IMR-90 (cell line): ENCODE data around the gene GALP. TPM values are rescaled to one million over a fixed set of nuclear protein-coding genes. Genes with fewer than 3 reads are reported as not detected.

Experiments used
- ATAC-seq: fragments of 200-7000 bp; cut with Tn5 transposase; 2 replicates; pipeline ENCODE4 v1.9.1; 2020; ENCODE audit warnings: low read depth, mild to moderate bottlenecking, moderate library complexity
- BruUV-seq: library from RNA; stranded (reverse); fragments of 400-500 nt; replicated peaks from 2 replicates; lab custom pipeline; 2021; lab: Mats Ljungman, UMichigan
- CTCF ChIA-PET: fragments of 300-600 bp; formaldehyde crosslinking; extraction: SDS; loops from one replicate; lab custom pipeline; 2021; ENCODE audit warnings: antibody characterized with exemption; lab: Yijun Ruan, JAX
- POLR2A ChIA-PET: fragments of 300-600 bp; sonication (Branson Sonifier 250); formaldehyde crosslinking; loops from one replicate; lab custom pipeline; 2022; ENCODE audit warnings: antibody characterized with exemption; ENCODE audit not compliant: unreplicated experiment; lab: Charles Lee
- DNase-seq: peaks from one replicate; pipeline ENCODE4 v3.0.0; 2013
- H2AFZ ChIP-seq: replicated peaks from 2 replicates; pipeline ENCODE3; 2013; ENCODE audit warnings: low read length, mild to moderate bottlenecking; ENCODE audit not compliant: poor library complexity
- H2AK5ac ChIP-seq: 2 replicates; pipeline ENCODE4 v1.6.1; 2013; ENCODE audit warnings: low read depth, low read length, inconsistent platforms
- H2AK9ac ChIP-seq: replicated peaks from 2 replicates; pipeline ENCODE3; 2013; ENCODE audit warnings: mild to moderate bottlenecking, low read depth, low read length, moderate library complexity; ENCODE audit not compliant: poor library complexity
- H2BK120ac ChIP-seq: 2 replicates; pipeline ENCODE4 v1.6.1; 2013; ENCODE audit warnings: low read depth, low read length, inconsistent platforms
- H2BK15ac ChIP-seq: 3 replicates; pipeline ENCODE4 v1.6.1; 2013; ENCODE audit warnings: low read depth, low read length, inconsistent platforms
- H2BK20ac ChIP-seq: 2 replicates; pipeline ENCODE4 v1.6.1; 2013; ENCODE audit warnings: low read depth, mild to moderate bottlenecking, inconsistent platforms, low read length, moderate library complexity
- H2BK5ac ChIP-seq: 2 replicates; pipeline ENCODE4 v1.6.1; 2013; ENCODE audit warnings: mild to moderate bottlenecking, low read depth, low read length, inconsistent platforms; ENCODE audit not compliant: poor library complexity, severe bottlenecking
- H3K14ac ChIP-seq: replicated peaks from 2 replicates; pipeline ENCODE4 v1.6.1; 2013; ENCODE audit warnings: low read depth, low read length, inconsistent platforms
- H3K18ac ChIP-seq: 2 replicates; pipeline ENCODE4 v1.6.1; 2013; ENCODE audit warnings: low read depth, low read length, control low read depth
- H3K23ac ChIP-seq: 2 replicates; pipeline ENCODE4 v1.6.1; 2013; ENCODE audit warnings: low read depth, low read length, inconsistent platforms
- H3K27ac ChIP-seq: 2 replicates; pipeline ENCODE4 v1.5.1; 2013; ENCODE audit warnings: mild to moderate bottlenecking, control low read depth, low read length; ENCODE audit not compliant: insufficient read depth
- H3K27me3 ChIP-seq: 2 replicates; pipeline ENCODE4 v1.6.1; 2013; ENCODE audit warnings: low read length; ENCODE audit not compliant: control insufficient read depth, insufficient read depth
- H3K36me3 ChIP-seq: 2 replicates; pipeline ENCODE4 v1.6.1; 2013; ENCODE audit warnings: low read length, mixed read lengths; ENCODE audit not compliant: control insufficient read depth, insufficient read depth
- H3K4ac ChIP-seq: 2 replicates; pipeline ENCODE4 v1.6.1; 2013; ENCODE audit warnings: low read depth, low read length, inconsistent platforms
- H3K4me1 ChIP-seq: 2 replicates; pipeline ENCODE4 v1.6.1; 2013; ENCODE audit warnings: low read length, mixed read lengths; ENCODE audit not compliant: control insufficient read depth, insufficient read depth
- H3K4me2 ChIP-seq: 2 replicates; pipeline ENCODE4 v1.6.1; 2013; ENCODE audit warnings: low read depth, mild to moderate bottlenecking, control low read depth, low read length, moderate library complexity
- H3K4me3 ChIP-seq: 2 replicates; pipeline ENCODE4 v1.5.1; 2013; ENCODE audit warnings: low read depth, mild to moderate bottlenecking, control low read depth, low read length, moderate library complexity; ENCODE audit not compliant: insufficient read depth
- H3K56ac ChIP-seq: 2 replicates; pipeline ENCODE4 v1.6.1; 2013; ENCODE audit warnings: low read length, inconsistent platforms; ENCODE audit not compliant: insufficient read depth; ENCODE audit errors: extremely low read depth
- H3K79me1 ChIP-seq, 2 experiments: 2 replicates each; pipeline ENCODE4 v1.6.1; 2013; ENCODE audit warnings: low read length in 2 of 2, inconsistent platforms in 1 of 2, low read depth in 1 of 2
- H3K9ac ChIP-seq: 2 replicates; pipeline ENCODE4 v1.6.1; 2013; ENCODE audit warnings: low read depth, low read length, control low read depth
- H3K9me1 ChIP-seq: 2 replicates; pipeline ENCODE4 v1.6.1; 2013; ENCODE audit warnings: low read length, inconsistent platforms; ENCODE audit not compliant: insufficient read depth
- H3K9me3 ChIP-seq: 2 replicates; pipeline ENCODE4 v1.6.1; 2013; ENCODE audit warnings: low read length; ENCODE audit not compliant: control insufficient read depth, insufficient read depth
- H4K20me1 ChIP-seq: 2 replicates; pipeline ENCODE4 v1.6.1; 2013; ENCODE audit warnings: low read length, inconsistent platforms; ENCODE audit not compliant: insufficient read depth
- H4K5ac ChIP-seq: 2 replicates; pipeline ENCODE4 v1.6.1; 2013; ENCODE audit warnings: mild to moderate bottlenecking, low read depth, low read length, control low read depth
- H4K8ac ChIP-seq, 2 experiments: 2 replicates each; pipeline ENCODE4 v1.6.1; 2013; ENCODE audit warnings: low read depth in 2 of 2, low read length in 2 of 2, control low read depth in 1 of 2, inconsistent platforms in 1 of 2
- H4K91ac ChIP-seq: 2 replicates; pipeline ENCODE4 v1.6.1; 2013; ENCODE audit warnings: low read depth, low read length, inconsistent platforms; ENCODE audit not compliant: insufficient read depth
- CEBPB ChIP-seq: IDR thresholded peaks from 2 replicates; pipeline ENCODE4 v1.6.1; 2012; ENCODE audit warnings: low read depth, low read length, improper control_type of control experiment
- CHD1 ChIP-seq: IDR thresholded peaks from 2 replicates; pipeline ENCODE4 v1.6.1; 2012; ENCODE audit warnings: low read depth, low read length, improper control_type of control experiment
- FOS ChIP-seq: fragments of 150-350 bp; IDR thresholded peaks from 2 replicates; pipeline ENCODE4 v1.6.1; 2016; ENCODE audit warnings: low read depth, low read length
- MAFK ChIP-seq: IDR thresholded peaks from 2 replicates; pipeline ENCODE4 v1.6.1; 2012; ENCODE audit warnings: low read depth, low read length, improper control_type of control experiment
- MAZ ChIP-seq: IDR thresholded peaks from 2 replicates; pipeline ENCODE4 v1.6.1; 2012; ENCODE audit warnings: low read depth, mild to moderate bottlenecking, low read length, improper control_type of control experiment, moderate library complexity, borderline replicate concordance
- POLR2A ChIP-seq: IDR thresholded peaks from 2 replicates; pipeline ENCODE4 v1.6.1; 2012; ENCODE audit warnings: mild to moderate bottlenecking, low read depth, low read length
- RCOR1 ChIP-seq: IDR thresholded peaks from 2 replicates; pipeline ENCODE4 v1.6.1; 2012; ENCODE audit warnings: mild to moderate bottlenecking, low read length, improper control_type of control experiment; ENCODE audit not compliant: insufficient replicate concordance
- RFX5 ChIP-seq: IDR thresholded peaks from 2 replicates; pipeline ENCODE4 v1.8.0; 2012; ENCODE audit warnings: low read depth, mild to moderate bottlenecking, low read length, moderate library complexity
- SMC3 ChIP-seq: fragments of 150-350 bp; IDR thresholded peaks from 2 replicates; pipeline ENCODE4 v1.6.1; 2016; ENCODE audit warnings: low read depth, mild to moderate bottlenecking, antibody characterized with exemption, low read length, moderate library complexity
- WGBS, 2 experiments: methylation state at CpG; one replicate each; pipeline versions ENCODE4 v1.1.5 to v1.1.7; 2013; ENCODE audit warnings: missing lambda C conversion rate in 2 of 2; ENCODE audit not compliant: insufficient read length in 1 of 2; ENCODE audit errors: extremely low coverage in 2 of 2; 5-methylcytosine and 5-hydroxymethylcytosine counted together
- dilution Hi-C: fragments of 300-500 bp; cut with HindIII; formaldehyde crosslinking; loops from one replicate; pipeline ENCODE4 v1.14.3; 2018; ENCODE audit warnings: low sequenced_read_pairs; ENCODE audit not compliant: unreplicated experiment
- in situ Hi-C: fragments of 300-500 bp; cut with MboI; formaldehyde crosslinking; loops from 3 replicates; pipeline ENCODE4 v1.14.3; 2019; ENCODE audit warnings: low sequenced_read_pairs, inconsistent platforms, mixed read lengths
- intact Hi-C: fragments of 100-400 bp; cut with micrococcal nuclease; formaldehyde crosslinking; loops from 2 replicates; pipeline ENCODE4 v1.10.0; 2022
- polyA plus RNA-seq, 3 experiments: library from polyadenylated mRNA; depleted of rRNA; stranded (reverse); fragments of >200 nt; gene quantifications; 2 replicates each; pipeline ENCODE4 v1.2.3, GENCODE V29; 2012; ENCODE audit warnings: low replicate concordance in 1 of 3
- total RNA-seq: library from RNA; depleted of rRNA; stranded (reverse); fragments of >200 nt; gene quantifications from 2 replicates; pipeline ENCODE4 v1.2.3, GENCODE V29; 2012
- TF ChIP-seq, protein P1 (sequence below): conservative IDR thresholded peaks from 2 replicates; pipeline ENCODE4 v1.5.1; 2012; ENCODE audit warnings: mild to moderate bottlenecking, low read depth, low read length, improper control_type of control experiment

GALP gene
- total and polyA plus RNA-seq, 2 of the 4 experiments (the other 2 are of a cell fraction): not detected

DNA sequence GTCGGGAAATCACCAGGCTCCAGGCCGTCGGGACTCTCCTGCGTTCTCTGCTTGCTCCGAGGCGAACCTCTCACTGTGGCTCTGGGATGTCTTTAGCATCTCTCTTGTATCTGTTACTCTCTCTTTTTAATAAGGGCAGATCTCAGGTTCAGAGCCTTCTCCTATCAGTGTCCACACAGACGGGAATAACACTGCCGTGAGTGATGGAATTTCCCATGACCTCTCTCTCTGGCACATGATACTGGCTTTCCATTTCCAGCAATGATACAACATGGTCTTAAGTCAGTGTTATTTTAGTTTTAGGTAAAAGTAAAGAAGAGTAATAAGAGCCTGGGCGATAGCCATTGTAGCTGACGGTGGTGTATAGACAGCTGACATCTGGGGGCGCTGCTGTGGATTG, 25.4 kb upstream of the GALP start:
- H3K79me1 ChIP-seq: peaks cover 25 to 32% of the 10 kb centered on the region in 2 experiments
- DNase-seq (no peak), ATAC-seq (no peak)
- no peak overlapping the region for H2AFZ ChIP-seq
- H3K4me3 ChIP-seq: no peak overlapping the region
- no peak overlapping the region for H2AK5ac ChIP-seq
- peaks cover 10% of the 10 kb centered on the region; the same call in 1 of the 2 replicates for H3K9me1 ChIP-seq
- H2BK5ac ChIP-seq: no peak overlapping the region
- peaks cover 28% of the 10 kb centered on the region for H4K20me1 ChIP-seq
- no peak overlapping the region for H3K18ac ChIP-seq
- no peak overlapping the region for H2BK20ac ChIP-seq
- no peak overlapping the region for H3K56ac ChIP-seq
- no peak overlapping the region for H3K23ac ChIP-seq
- in situ Hi-C loops: no loop called here
- intact Hi-C loops: no loop called here
- WGBS, 2 experiments: no CpG with 5 or more reads among the region's 11 CpGs
- H3K9ac ChIP-seq: no peak overlapping the region
- TF ChIP-seq CHD1 (no peak), MAZ (no peak), RFX5 (no peak), FOS (no peak), CEBPB (no peak), RCOR1 (no peak), MAFK (no peak), POLR2A (no peak), SMC3 (no peak)
- TF ChIP-seq, protein P1, sequence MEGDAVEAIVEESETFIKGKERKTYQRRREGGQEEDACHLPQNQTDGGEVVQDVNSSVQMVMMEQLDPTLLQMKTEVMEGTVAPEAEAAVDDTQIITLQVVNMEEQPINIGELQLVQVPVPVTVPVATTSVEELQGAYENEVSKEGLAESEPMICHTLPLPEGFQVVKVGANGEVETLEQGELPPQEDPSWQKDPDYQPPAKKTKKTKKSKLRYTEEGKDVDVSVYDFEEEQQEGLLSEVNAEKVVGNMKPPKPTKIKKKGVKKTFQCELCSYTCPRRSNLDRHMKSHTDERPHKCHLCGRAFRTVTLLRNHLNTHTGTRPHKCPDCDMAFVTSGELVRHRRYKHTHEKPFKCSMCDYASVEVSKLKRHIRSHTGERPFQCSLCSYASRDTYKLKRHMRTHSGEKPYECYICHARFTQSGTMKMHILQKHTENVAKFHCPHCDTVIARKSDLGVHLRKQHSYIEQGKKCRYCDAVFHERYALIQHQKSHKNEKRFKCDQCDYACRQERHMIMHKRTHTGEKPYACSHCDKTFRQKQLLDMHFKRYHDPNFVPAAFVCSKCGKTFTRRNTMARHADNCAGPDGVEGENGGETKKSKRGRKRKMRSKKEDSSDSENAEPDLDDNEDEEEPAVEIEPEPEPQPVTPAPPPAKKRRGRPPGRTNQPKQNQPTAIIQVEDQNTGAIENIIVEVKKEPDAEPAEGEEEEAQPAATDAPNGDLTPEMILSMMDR: no peak
- no peak overlapping the region for H4K5ac ChIP-seq
- dilution Hi-C loops: no loop called here
- no peaks in the 10 kb centered on the region for H3K9me3 ChIP-seq
- H3K14ac ChIP-seq: no peak overlapping the region
- H3K4me2 ChIP-seq: no peak overlapping the region
- peaks cover 5% of the 10 kb centered on the region; the same call in 1 of the 2 replicates for H3K4me1 ChIP-seq
- no peak overlapping the region for H4K91ac ChIP-seq
- H2BK120ac ChIP-seq: no peak overlapping the region
- no peak overlapping the region for H4K8ac ChIP-seq
- H2AK9ac ChIP-seq: no peak overlapping the region
- no peak overlapping the region for H2BK15ac ChIP-seq
- ChIA-PET CTCF (no interaction called here), POLR2A (no interaction called here)
- H3K4ac ChIP-seq: no peak overlapping the region
- no TSS peak for BruUV-seq
- peaks cover 36% of the 10 kb centered on the region for H3K36me3 ChIP-seq
- H3K27me3 ChIP-seq: no peaks in the 10 kb centered on the region
- H3K27ac ChIP-seq: no peak overlapping the region
